ENCODE data around the gene NUP214. TPM values are rescaled to one million over a fixed set of nuclear protein-coding genes. Genes with fewer than 3 reads are reported as not detected.

NUP214 gene
- total and polyA plus RNA-seq, 2 of the 8 experiments (the other 6 are each of a cell fraction or from before 2014, with no cell fraction given): 28.6 to 50.2 TPM

- TF ChIP-seq NANOG (IDR thresholded peaks at IDR 0.05; ENCODE audit: insufficient read depth, low read depth, low read length, poor library complexity, severe bottlenecking): no peak
Observed at GRCh38 chr9:131255676-131256197, 130.4 kb downstream of the NUP214 start (continued).

Measured in H1 (cell line).